Measurements from ENCODE around the gene FYCO1.

GRCh38 chr3:45914362-45915058 lies 81.1 kb downstream of the FYCO1 start:
- TF ChIP-seq, protein P1, sequence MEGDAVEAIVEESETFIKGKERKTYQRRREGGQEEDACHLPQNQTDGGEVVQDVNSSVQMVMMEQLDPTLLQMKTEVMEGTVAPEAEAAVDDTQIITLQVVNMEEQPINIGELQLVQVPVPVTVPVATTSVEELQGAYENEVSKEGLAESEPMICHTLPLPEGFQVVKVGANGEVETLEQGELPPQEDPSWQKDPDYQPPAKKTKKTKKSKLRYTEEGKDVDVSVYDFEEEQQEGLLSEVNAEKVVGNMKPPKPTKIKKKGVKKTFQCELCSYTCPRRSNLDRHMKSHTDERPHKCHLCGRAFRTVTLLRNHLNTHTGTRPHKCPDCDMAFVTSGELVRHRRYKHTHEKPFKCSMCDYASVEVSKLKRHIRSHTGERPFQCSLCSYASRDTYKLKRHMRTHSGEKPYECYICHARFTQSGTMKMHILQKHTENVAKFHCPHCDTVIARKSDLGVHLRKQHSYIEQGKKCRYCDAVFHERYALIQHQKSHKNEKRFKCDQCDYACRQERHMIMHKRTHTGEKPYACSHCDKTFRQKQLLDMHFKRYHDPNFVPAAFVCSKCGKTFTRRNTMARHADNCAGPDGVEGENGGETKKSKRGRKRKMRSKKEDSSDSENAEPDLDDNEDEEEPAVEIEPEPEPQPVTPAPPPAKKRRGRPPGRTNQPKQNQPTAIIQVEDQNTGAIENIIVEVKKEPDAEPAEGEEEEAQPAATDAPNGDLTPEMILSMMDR (conservative IDR thresholded peaks at IDR 0.05 in 1 of 2, IDR thresholded peaks at IDR 0.05 in 1 of 2; ENCODE audit: extremely low read depth in 1 of 2, insufficient read depth in 1 of 2, low read depth in 1 of 2, low read length in 2 of 2), result no peak
- no peak for TF ChIP-seq EZH2 (IDR thresholded peaks at IDR 0.05; ENCODE audit: borderline replicate concordance, low read length)
